Gastrocnemius medialis (tissue), 4 donors: Measurements from ENCODE around the gene ODC1. TPM values are rescaled to one million over a fixed set of nuclear protein-coding genes. Genes with fewer than 3 reads are reported as not detected.
A peak's percentile ranks its signal among the peaks of the same experiment; 100 is the strongest.
"Not testable (repeated sequence)": the region's sequence is repeated elsewhere in the genome, so short reads cannot be mapped to it uniquely, and the experiment has no call there.

Experiments used
- ATAC-seq, 2 donors: fragments of 150-250 bp; one replicate each; pipeline ENCODE4 v1.9.1; 2016
- DNase-seq, 2 donors: peaks; one replicate each; pipeline ENCODE4 v3.0.0-alpha.2; 2019
- H3K27ac ChIP-seq, 4 donors: fragments of 200-600 bp; sonication (generic); 1 replicate in 1 of 4; 2 replicates in 3 of 4; pipeline ENCODE4 v1.5.1; 2016 to 2018; ENCODE audit warnings: mild to moderate bottlenecking in 2 of 4, moderate library complexity in 1 of 4
- H3K27me3 ChIP-seq, 3 donors: fragments of 200-600 bp; sonication (generic) in 2 of 3; 1 replicate in 1 of 3; 2 replicates in 2 of 3; pipeline versions ENCODE4 v1.5.1 to v1.6.0; 2016 to 2019; ENCODE audit warnings: mild to moderate bottlenecking in 1 of 3, moderate library complexity in 1 of 3
- H3K36me3 ChIP-seq, 2 donors: fragments of 200-600 bp; sonication (generic) in 1 of 2; one replicate each; pipeline ENCODE4 v1.5.1; 2017 to 2018
- H3K4me1 ChIP-seq, 2 donors: fragments of 200-600 bp; sonication (generic) in 1 of 2; one replicate each; pipeline ENCODE4 v1.5.1; 2016 to 2017; ENCODE audit warnings: mild to moderate bottlenecking in 2 of 2
- H3K4me3 ChIP-seq, 4 donors: fragments of 200-600 bp; sonication (generic) in 3 of 4; 1 replicate in 1 of 4; 2 replicates in 3 of 4; pipeline ENCODE4 v1.5.1; 2016 to 2019; ENCODE audit warnings: mild to moderate bottlenecking in 2 of 4
- H3K9me3 ChIP-seq, 3 donors: fragments of 200-600 bp; sonication (generic) in 2 of 3; 1 replicate in 1 of 3; 2 replicates in 2 of 3; pipeline ENCODE4 v1.5.1; 2016 to 2019
- CTCF ChIP-seq, 5 experiments: fragments of 450-650 bp in 3 of 5; fragments of 200-600 bp in 2 of 5; sonication (generic) in 2 of 5; IDR thresholded peaks in 4 of 5; conservative IDR thresholded peaks in 1 of 5; 1 replicate in 4 of 5; 2 replicates in 1 of 5; pipeline ENCODE4 v1.5.1; 2016 to 2019; ENCODE audit warnings: antibody characterized with exemption in 5 of 5, mild to moderate bottlenecking in 3 of 5, moderate library complexity in 3 of 5
- POLR2A ChIP-seq, 2 donors: fragments of 450-650 bp; IDR thresholded peaks; one replicate each; pipeline ENCODE4 v1.6.1; 2017; ENCODE audit warnings: antibody characterized with exemption in 2 of 2, mild to moderate bottlenecking in 2 of 2, moderate library complexity in 2 of 2
- in situ Hi-C, 4 donors: fragments of 200-750 bp; cut with MboI; loops; one replicate each; pipeline versions ENCODE4 v1.15.0 to v1.8.0; 2017; ENCODE audit warnings: low sequenced_read_pairs in 4 of 4
- intact Hi-C: fragments of 100-400 bp; cut with DNase I; formaldehyde crosslinking; loops from one replicate; pipeline ENCODE4 v1.15.1; 2023; ENCODE audit warnings: low total_unique reads
- total RNA-seq, 4 donors: library from RNA; depleted of rRNA; stranded (reverse); fragments of >200 nt; gene quantifications; one replicate each; pipeline versions ENCODE4 v1.1.0 to v1.2.3, GENCODE V29; 2016

ODC1 gene
- total RNA-seq, 4 donors from 2014 or later: 134 to 339 (median 255) TPM

DNA sequence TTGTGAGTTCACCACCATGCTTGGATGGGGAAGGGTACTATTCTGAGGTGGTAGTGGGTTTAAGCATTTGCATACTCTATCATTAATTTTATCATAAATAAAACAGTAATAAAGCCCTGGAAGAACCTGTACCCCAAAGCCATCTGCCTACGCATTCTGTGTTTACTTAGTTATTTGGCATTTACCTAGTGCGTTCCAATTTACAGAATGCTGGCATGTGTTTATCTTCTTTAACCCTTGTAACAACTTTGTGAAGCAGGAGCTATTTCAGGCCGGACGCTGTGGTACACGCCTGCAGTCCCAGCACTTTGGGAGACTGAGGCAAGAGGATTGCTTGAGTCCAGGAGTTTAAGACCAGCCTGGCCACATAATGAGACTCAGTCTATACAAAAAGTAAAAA is 17.8 kb upstream of the ODC1 start:
- no peaks in the 10 kb centered on the region for H3K4me1 ChIP-seq
- in situ Hi-C loops (loop anchor here in 1 of 4 donors (25.0 kb wide), 1 partner anchor 196 kb away; no protein-coding TSS in a partner anchor), intact Hi-C loops (no loop called here)
- no peak for TF ChIP-seq POLR2A (IDR thresholded peaks at IDR 0.05)
- no peak for TF ChIP-seq CTCF (IDR thresholded peaks at IDR 0.05 in 4 of 5, conservative IDR thresholded peaks at IDR 0.05 in 1 of 5)
- DNase-seq: no peak
- no peaks in the 10 kb centered on the region for H3K27me3 ChIP-seq
- H3K9me3 ChIP-seq: no peaks in the 10 kb centered on the region
- ATAC-seq: no peak
- no peak overlapping the region for H3K4me3 ChIP-seq
- no peaks in the 10 kb centered on the region for H3K36me3 ChIP-seq
- H3K27ac ChIP-seq: no peak overlapping the region

DNA sequence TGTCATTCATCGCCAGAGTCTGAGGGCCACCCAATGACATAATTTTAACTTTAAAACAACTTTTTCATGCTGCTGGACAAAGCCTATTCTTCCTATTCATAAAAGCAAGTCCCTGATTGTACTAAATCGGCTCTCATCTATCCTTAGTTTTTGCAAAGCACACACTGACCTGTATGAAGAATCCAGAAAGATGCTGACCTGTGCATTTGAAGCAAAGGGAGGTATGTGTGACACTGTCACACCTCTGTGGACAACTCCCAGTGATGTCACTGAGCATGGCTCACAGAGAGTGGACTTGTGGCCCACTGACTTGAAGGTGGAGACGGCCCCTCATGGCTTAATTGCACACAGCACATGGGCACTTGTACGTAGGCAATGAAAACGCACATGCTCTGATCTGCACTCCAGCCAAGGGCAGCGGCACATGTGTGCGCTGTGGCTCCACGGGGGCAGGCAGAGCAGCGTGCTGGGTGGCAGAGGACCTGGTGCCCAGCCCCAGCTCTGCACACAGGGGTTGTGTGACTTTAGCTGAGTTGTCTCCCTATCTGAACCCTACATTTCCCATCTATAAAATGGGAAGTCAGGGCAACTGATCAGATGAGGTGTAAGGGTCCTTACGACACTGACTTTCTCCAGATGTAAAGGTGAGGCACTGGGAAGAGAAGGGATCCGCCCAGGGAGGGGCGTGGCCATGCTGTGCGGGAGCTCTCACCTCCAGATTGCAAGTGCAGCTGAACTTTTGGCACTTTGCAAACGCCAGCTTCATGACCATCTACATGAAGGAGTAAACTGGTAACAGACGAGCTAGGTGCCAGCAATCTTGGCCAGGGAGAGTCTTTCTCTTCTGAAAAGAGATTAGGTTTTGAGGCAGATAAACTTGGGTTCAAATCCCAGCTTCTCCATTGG is 14.3 kb upstream of the ODC1 start:
- no peak for ATAC-seq
- no peaks in the 10 kb centered on the region for H3K9me3 ChIP-seq
- H3K27ac ChIP-seq: no peak overlapping the region
- no peak for DNase-seq
- in situ Hi-C loops: loop anchor here in 1 of 4 donors (25.0 kb wide), 1 partner anchor 200 kb away; no protein-coding TSS in a partner anchor
- TF ChIP-seq POLR2A (IDR thresholded peaks at IDR 0.05): no peak
- H3K4me1 ChIP-seq: peaks cover 0 to 11% of the 10 kb centered on the region in 2 donors
- no peak overlapping the region for H3K4me3 ChIP-seq
- H3K36me3 ChIP-seq: no peaks in the 10 kb centered on the region
- intact Hi-C loops: no loop called here
- H3K27me3 ChIP-seq: no peaks in the 10 kb centered on the region

GRCh38 chr2:10460366-10460796 is 12.3 kb upstream of the ODC1 start:
- ATAC-seq: no peak
- intact Hi-C loops: no loop called here
- no peak overlapping the region for H3K27ac ChIP-seq

DNA sequence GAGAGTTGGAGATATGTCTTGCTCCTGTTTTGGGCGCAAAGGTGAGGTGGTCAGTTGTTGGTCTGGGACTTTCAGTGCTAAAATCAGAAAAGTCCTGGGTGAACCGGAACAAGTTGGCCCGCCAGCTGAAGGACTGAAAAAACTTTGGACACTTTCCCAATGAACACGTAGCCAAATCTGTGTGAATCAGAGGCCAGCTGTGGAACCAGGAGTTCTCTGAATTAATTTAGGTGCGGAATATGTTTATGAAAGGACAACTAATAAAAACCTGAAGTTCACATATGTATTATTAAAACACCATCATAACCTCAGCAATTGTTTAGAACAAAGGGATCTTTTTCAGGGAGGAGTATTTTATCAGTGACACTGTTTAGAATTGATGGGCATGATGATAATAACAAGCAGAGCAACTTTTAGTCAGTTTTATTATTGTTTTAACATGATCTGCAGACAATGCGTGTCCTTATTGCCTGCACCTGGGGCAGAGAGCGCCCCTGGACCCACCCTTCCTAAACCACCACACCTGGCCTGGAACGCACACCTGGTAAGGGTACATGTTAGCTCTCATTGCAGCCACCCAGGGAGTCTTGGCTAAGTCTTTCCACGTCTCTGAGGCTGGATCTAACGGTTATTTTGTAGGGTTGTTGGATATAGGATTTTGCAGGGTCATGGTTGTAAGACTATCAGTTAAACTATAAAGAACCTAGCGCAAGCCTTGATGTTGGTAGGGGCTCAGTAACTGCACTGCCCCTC is 9.9 kb upstream of the ODC1 start:
- no peaks in the 10 kb centered on the region for H3K27me3 ChIP-seq
- intact Hi-C loops: no loop called here
- peak overlapping the region in 1 of 4 donors; percentile 66 for H3K27ac ChIP-seq
- TF ChIP-seq CTCF (IDR thresholded peaks at IDR 0.05 in 4 of 5, conservative IDR thresholded peaks at IDR 0.05 in 1 of 5): no peak
- no peak for TF ChIP-seq POLR2A (IDR thresholded peaks at IDR 0.05)
- peaks cover 16 to 33% of the 10 kb centered on the region in 2 donors for H3K4me1 ChIP-seq
- no peaks in the 10 kb centered on the region for H3K36me3 ChIP-seq
- no peak overlapping the region for H3K4me3 ChIP-seq
- DNase-seq: no peak
- no peaks in the 10 kb centered on the region for H3K9me3 ChIP-seq
- peak in 1 of 2 donors; percentile 61 for ATAC-seq
- in situ Hi-C loops: loop anchor here in 1 of 4 donors (25.0 kb wide), 1 partner anchor 204 kb away; no protein-coding TSS in a partner anchor

More at GRCh38 chr2:10460366-10460796, 12.3 kb upstream of the ODC1 start:
- in situ Hi-C loops: loop anchor here in 1 of 4 donors (25.0 kb wide), 1 partner anchor 202 kb away; no protein-coding TSS in a partner anchor
- Histone ChIP-seq H3K36me3 (no peaks in the 10 kb centered on the region), H3K27me3 (no peaks in the 10 kb centered on the region), H3K4me3 (no peak overlapping the region), H3K9me3 (no peaks in the 10 kb centered on the region), H3K4me1 (peaks cover 1 to 17% of the 10 kb centered on the region in 2 donors)
- no peak for DNase-seq
- TF ChIP-seq POLR2A (IDR thresholded peaks at IDR 0.05): no peak
- TF ChIP-seq CTCF (IDR thresholded peaks at IDR 0.05 in 4 of 5, conservative IDR thresholded peaks at IDR 0.05 in 1 of 5): no peak

- intact Hi-C loops, H3K9me3 ChIP-seq, H3K36me3 ChIP-seq, ATAC-seq, H3K4me3 ChIP-seq, DNase-seq, H3K27ac ChIP-seq, H3K27me3 ChIP-seq: not testable (repeated sequence)
- peaks cover 16 to 33% of the 10 kb centered on the region in 2 donors for H3K4me1 ChIP-seq
- in situ Hi-C loops: loop anchor here in 1 of 4 donors (25.0 kb wide), 1 partner anchor 205 kb away; no protein-coding TSS in a partner anchor
These were observed 9.1 kb upstream of the ODC1 start for GRCh38 chr2:10457195-10457594.
